HEK293T (cell line): ENCODE data around the gene TEK.

Experiments used
- CTCF ChIA-PET: fragments of 350-600 bp; formaldehyde crosslinking; extraction: SDS; loops from one replicate; lab custom pipeline; 2021; ENCODE audit warnings: antibody characterized with exemption, inconsistent platforms; lab: Yijun Ruan, JAX
- POLR2A ChIA-PET: fragments of 350-600 bp; formaldehyde crosslinking; extraction: SDS; loops from one replicate; lab custom pipeline; 2020; ENCODE audit warnings: antibody characterized with exemption, inconsistent platforms; lab: Yijun Ruan, JAX
- DNase-seq: peaks from one replicate; pipeline ENCODE4 v3.0.0; 2012; ENCODE audit warnings: mixed read lengths; ENCODE audit errors: extremely low spot score
- ARNT ChIP-seq: fragments of 450-650 bp; IDR thresholded peaks from 2 replicates; pipeline ENCODE4 v1.6.1; 2017; ENCODE audit warnings: mild to moderate bottlenecking
- BHLHE40 ChIP-seq: fragments of 450-650 bp; IDR thresholded peaks from 2 replicates; pipeline ENCODE4 v1.6.1; 2016; ENCODE audit warnings: mild to moderate bottlenecking, moderate library complexity, borderline replicate concordance
- CTBP1 ChIP-seq: fragments of 450-650 bp; IDR thresholded peaks from 2 replicates; pipeline ENCODE4 v1.6.1; 2016; ENCODE audit warnings: borderline replicate concordance
- ELF4 ChIP-seq: fragments of 450-650 bp; IDR thresholded peaks from 2 replicates; pipeline ENCODE4 v1.6.1; 2017; ENCODE audit warnings: antibody characterized with exemption
- FOXA1 ChIP-seq: fragments of 450-650 bp; IDR thresholded peaks from 2 replicates; pipeline ENCODE4 v1.6.1; 2016; ENCODE audit warnings: mild to moderate bottlenecking
- FOXK2 ChIP-seq: fragments of 450-650 bp; IDR thresholded peaks from 2 replicates; pipeline ENCODE4 v1.6.1; 2016; ENCODE audit warnings: mild to moderate bottlenecking
- FOXM1 ChIP-seq: fragments of 450-650 bp; IDR thresholded peaks from 2 replicates; pipeline ENCODE4 v1.6.1; 2017; ENCODE audit warnings: mild to moderate bottlenecking, borderline replicate concordance
- HDGF ChIP-seq: fragments of 450-650 bp; IDR thresholded peaks from 2 replicates; pipeline ENCODE4 v1.6.1; 2017; ENCODE audit warnings: antibody characterized with exemption, borderline replicate concordance
- L3MBTL2 ChIP-seq: fragments of 450-650 bp; conservative IDR thresholded peaks from 2 replicates; pipeline ENCODE4 v1.6.1; 2016; ENCODE audit warnings: mild to moderate bottlenecking
- LEF1 ChIP-seq: fragments of 450-650 bp; IDR thresholded peaks from 2 replicates; pipeline ENCODE4 v1.6.1; 2017; ENCODE audit warnings: mild to moderate bottlenecking, borderline replicate concordance
- NFRKB ChIP-seq: fragments of 450-650 bp; IDR thresholded peaks from 2 replicates; pipeline ENCODE4 v1.6.1; 2016; ENCODE audit warnings: mild to moderate bottlenecking, moderate library complexity
- PKNOX1 ChIP-seq: fragments of 450-650 bp; IDR thresholded peaks from 2 replicates; pipeline ENCODE4 v1.6.1; 2016
- SP1 ChIP-seq: fragments of 450-650 bp; IDR thresholded peaks from 2 replicates; pipeline ENCODE4 v1.6.1; 2017
- SUZ12 ChIP-seq: fragments of 450-650 bp; IDR thresholded peaks from 2 replicates; pipeline ENCODE4 v1.6.1; 2016; ENCODE audit warnings: mild to moderate bottlenecking
- TARDBP ChIP-seq: fragments of 450-650 bp; IDR thresholded peaks from 2 replicates; pipeline ENCODE4 v1.6.1; 2016
- ZNF384 ChIP-seq: fragments of 450-650 bp; IDR thresholded peaks from 2 replicates; pipeline ENCODE4 v1.6.1; 2016

Gene TEK

DNA sequence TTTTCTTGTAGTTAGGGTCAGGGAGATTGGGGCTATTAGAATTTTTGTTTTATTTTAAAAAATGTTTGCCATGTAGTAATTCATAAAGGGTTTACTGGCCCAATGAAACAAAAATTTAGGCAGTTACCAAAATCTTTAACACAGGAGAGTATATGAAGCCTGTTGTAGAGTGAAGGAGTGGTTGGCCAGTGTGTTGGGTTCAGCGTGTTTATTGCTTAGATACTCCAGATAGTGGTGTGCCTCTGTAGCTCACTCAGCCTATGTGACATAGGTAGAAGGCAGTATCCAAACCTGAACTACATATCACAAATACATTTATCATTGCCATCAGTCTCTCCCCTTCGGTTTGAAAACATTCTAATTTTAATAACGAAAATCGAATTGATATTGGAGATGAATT is 1.2 kb downstream of the TEK start:
- ChIA-PET CTCF (no interaction called here), POLR2A (no interaction called here)
- TF ChIP-seq TARDBP = no peak
- no peak for TF ChIP-seq NFRKB
- no peak for TF ChIP-seq ELF4
- no peak for TF ChIP-seq SUZ12
- no peak for TF ChIP-seq SP1
- TF ChIP-seq ARNT = no peak
- no peak for TF ChIP-seq ZNF384
- TF ChIP-seq L3MBTL2 = no peak
- TF ChIP-seq CTBP1 = no peak
- TF ChIP-seq FOXK2 = no peak
- no peak for TF ChIP-seq FOXA1
- TF ChIP-seq HDGF = no peak
- TF ChIP-seq BHLHE40 = no peak
- no peak for TF ChIP-seq LEF1
- no peak for TF ChIP-seq PKNOX1
- TF ChIP-seq FOXM1 = no peak
- no peak for DNase-seq

DNA sequence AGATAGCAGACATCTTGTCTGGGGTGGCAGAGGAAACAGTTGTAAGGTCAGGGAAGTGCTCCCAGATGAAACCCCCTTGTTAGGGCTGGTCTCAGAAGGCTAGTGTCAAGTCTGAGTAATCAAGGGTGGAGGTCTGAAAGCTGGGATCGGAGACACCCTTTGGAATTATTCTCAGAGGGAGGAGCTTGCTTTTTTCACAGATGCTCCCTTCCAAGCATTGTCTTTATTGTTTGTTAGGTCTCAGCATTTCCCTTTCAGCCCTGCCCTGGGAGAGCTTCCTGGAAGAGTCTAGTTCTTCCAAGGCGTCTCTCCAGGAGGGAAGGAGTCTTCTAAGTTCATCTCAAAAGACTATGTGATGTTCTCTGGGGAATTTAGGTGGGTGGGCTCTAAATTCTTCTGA is 3.2 kb downstream of the TEK start:
- POLR2A ChIA-PET = no interaction called here
- no peak for TF ChIP-seq FOXM1
- TF ChIP-seq ARNT = no peak
- TF ChIP-seq LEF1 = no peak
- TF ChIP-seq L3MBTL2 = no peak
- TF ChIP-seq FOXA1 = no peak
- no peak for TF ChIP-seq SP1
- TF ChIP-seq SUZ12 = no peak
- TF ChIP-seq NFRKB = no peak
- TF ChIP-seq CTBP1 = no peak
- TF ChIP-seq ZNF384 = no peak
- TF ChIP-seq PKNOX1 = no peak
- no peak for TF ChIP-seq HDGF
- no peak for TF ChIP-seq ELF4
- TF ChIP-seq TARDBP = no peak
- no peak for TF ChIP-seq BHLHE40
- no peak for TF ChIP-seq FOXK2
- DNase-seq = no peak
- CTCF ChIA-PET = no interaction called here

- DNase-seq = no peak
- ChIA-PET POLR2A (no interaction called here), CTCF (no interaction called here)
Measured at GRCh38 chr9:27117489-27118135, 8.6 kb downstream of the TEK start.

GRCh38 chr9:27118916-27119315 is 9.9 kb downstream of the TEK start:
- ChIA-PET CTCF (no interaction called here), POLR2A (no interaction called here)
- no peak for DNase-seq
- no peak for TF ChIP-seq L3MBTL2
- no peak for TF ChIP-seq ZNF384
- no peak for TF ChIP-seq TARDBP
- TF ChIP-seq ARNT = no peak
- TF ChIP-seq FOXK2 = no peak
- TF ChIP-seq LEF1 = no peak
- no peak for TF ChIP-seq SP1
- TF ChIP-seq HDGF = no peak

More at GRCh38 chr9:27117489-27118135, 8.6 kb downstream of the TEK start:
- TF ChIP-seq HDGF (no peak), ELF4 (no peak)

DNA sequence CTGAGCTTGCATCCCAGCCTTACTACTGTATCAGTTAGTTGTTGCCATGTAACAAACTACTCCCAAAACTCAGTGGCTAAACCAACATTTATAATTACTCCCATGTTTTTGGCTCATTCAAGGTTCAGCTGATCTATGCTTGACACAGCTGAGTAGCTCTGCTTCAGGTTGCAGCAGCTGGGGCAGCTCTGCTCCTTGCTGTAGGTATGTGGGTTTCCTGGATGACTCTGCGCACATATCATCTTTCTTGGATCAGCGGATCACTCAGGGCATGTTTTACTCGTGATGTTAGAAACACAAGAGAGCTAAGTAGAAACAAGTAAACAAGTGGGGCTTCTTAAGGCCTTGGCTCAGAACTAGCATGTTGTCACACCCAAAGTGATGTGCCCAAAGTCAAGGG is 15.1 kb downstream of the TEK start:
- CTCF ChIA-PET = no interaction called here
- POLR2A ChIA-PET = no interaction called here
- DNase-seq = no peak
- TF ChIP-seq TARDBP = no peak
- no peak for TF ChIP-seq SUZ12
- no peak for TF ChIP-seq PKNOX1
- TF ChIP-seq BHLHE40 = no peak
- TF ChIP-seq ZNF384 = no peak
- TF ChIP-seq ELF4 = no peak
- TF ChIP-seq NFRKB = no peak
- TF ChIP-seq CTBP1 = no peak
- TF ChIP-seq ARNT = no peak
- no peak for TF ChIP-seq L3MBTL2
- no peak for TF ChIP-seq LEF1
- TF ChIP-seq FOXK2 = no peak
- TF ChIP-seq HDGF = no peak
- no peak for TF ChIP-seq FOXM1
- TF ChIP-seq SP1 = no peak
- TF ChIP-seq FOXA1 = no peak

DNA sequence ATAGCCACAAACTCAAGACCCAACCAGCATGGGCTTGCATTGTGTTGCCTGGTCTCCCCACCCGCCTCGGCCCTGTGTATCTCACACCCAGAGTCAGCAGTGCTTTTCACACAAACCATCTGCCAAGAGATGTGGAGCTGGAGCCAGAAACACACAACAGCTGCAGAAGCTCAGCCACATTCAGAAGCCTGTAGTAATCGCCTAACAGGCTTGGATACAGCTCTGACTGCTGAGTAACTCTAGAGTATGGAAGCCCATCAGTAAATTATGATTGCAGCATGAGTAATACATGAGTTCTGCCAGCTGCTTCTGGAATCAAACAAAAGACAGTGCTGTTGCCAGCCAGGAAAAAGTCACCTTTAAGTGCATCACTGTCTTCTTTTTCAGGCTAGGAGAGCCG is 16.0 kb downstream of the TEK start:
- no peak for DNase-seq
- CTCF ChIA-PET = no interaction called here
- POLR2A ChIA-PET = no interaction called here
- TF ChIP-seq LEF1 (no peak), FOXM1 (no peak), FOXA1 (no peak), BHLHE40 (no peak), HDGF (no peak), FOXK2 (no peak), ZNF384 (no peak), ARNT (no peak), ELF4 (no peak), L3MBTL2 (no peak), NFRKB (no peak), SP1 (no peak), PKNOX1 (no peak), CTBP1 (no peak), SUZ12 (no peak), TARDBP (no peak)
